HG03135 (cell line): ENCODE measurements around the gene PROX1.

ENCODE experiments used
- ATAC-seq: cut with Tn5 transposase; IDR thresholded peaks from one replicate; pipeline ENCODE4 v1.9.1; 2021; ENCODE audit warnings: mild to moderate bottlenecking, moderate library complexity; ENCODE audit not compliant: unreplicated experiment

The PROX1 gene

DNA sequence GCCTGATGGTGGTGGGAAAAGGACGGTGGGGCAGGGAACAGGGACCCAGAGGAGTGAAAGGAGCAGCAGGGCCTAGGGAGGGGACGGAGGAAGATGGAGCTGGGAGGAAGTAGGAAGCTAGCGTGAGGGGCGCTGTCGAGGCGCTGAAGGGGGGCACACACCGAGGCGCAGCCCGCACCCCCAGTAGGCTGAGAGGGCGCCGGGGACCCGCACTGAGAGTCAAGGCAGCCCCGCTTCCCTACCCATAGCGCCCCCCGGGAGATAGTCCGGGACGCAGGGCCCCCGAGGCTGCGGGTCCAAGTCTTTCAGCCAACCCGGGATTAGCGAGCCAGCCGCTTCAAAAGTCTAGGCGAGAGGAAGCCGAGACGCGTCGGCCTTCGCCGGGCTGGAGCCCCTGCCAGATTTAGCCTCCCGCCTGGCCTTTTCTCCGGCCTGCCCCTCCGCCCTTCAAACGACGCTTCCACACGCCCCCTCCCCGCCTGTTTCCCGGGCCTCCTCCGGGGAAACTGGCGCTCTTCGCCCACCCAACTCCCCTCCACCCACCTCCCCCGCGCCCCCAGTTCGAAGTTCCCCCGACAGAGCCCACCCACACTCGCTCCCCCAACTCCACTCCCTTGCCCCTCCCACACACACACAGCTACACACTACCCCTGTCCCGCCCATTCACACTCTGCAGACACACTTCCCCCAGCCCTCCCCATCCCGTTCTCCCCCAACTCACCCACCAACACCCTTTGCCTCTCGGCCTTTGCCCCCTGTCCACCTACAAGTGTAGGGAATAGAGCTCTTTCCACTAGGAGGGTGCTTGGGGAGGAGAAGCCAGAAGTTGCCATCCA is 7.8 kb upstream of the PROX1 start:
- no peak for ATAC-seq

DNA sequence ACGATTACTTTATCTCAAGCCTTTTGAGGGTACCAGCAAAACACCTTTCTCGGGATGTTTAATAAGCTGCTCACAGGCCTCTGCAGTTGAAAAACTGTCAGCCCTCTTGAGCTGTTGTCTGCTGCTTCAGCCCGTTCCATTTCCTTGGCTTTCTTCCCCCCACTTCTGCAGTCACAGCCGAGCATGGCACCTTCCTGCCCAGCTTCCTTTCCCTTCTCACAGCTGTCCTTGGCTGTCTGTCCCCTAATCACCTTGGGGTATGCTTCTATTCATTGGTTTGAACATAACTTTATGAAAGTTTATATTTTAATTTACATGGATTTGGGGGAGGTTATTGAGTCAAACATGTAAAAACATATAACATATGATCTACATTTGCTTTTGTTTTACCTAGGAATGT is 6.9 kb upstream of the PROX1 start:
- ATAC-seq = no peak

DNA sequence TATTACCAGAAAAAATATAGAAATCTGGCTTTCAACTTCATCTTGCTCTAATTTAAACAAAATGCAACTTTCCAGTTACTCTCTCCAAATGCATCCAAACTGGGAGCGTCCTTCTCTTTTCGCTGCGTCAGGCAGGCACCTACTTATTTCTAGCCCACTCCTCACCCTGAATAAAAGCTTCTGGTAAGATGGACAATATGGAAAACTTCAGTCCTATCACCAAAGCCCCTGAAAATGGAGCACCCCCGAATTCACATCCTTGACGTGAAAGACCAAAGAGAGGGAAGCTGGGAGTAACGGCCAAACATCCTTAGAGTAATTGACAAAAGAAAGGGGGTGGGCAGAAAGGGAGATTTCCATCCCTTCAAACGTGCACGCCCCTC is 5.5 kb upstream of the PROX1 start:
- no peak for ATAC-seq

DNA sequence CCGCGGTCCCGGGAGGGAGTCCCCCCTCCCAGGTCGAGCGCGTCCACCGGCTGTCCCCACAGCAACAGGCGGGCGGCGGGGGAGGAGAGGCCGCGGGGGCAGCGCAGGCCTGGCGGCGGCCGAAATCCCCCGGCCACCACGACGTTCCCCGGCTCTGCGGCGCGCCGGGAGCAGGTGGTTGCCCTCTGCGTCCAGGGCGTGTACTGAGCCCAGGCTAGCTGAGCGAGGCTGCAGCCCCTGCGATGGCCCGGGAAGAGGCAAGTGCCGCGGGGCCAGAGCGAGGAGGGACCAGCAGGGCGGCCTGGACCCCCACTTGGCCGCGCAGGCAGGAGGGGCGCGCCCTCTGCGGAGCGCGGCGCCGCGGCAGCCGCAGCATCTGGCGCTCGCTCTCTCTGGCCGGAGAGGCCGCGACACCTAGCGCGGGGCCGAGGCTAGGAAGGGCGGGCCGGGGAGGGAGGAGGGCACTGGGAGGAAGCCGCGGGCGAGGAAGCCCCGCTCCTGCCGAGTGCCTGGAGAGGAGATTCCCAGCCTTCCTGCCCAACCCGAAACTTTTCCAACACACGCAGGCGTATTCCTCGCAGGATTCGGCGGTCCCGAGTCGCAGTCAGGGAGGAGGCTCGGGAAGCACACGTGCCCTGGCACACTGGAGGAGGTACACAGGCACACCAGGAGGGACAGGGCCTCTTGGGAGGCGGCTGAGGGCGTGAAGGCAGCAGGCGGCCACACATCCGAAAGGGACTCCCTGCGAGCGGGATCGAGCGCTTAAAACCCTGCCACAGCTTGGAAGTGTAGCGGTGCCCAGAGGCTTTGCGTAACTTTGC is 4.9 kb upstream of the PROX1 start:
- no peak for ATAC-seq

DNA sequence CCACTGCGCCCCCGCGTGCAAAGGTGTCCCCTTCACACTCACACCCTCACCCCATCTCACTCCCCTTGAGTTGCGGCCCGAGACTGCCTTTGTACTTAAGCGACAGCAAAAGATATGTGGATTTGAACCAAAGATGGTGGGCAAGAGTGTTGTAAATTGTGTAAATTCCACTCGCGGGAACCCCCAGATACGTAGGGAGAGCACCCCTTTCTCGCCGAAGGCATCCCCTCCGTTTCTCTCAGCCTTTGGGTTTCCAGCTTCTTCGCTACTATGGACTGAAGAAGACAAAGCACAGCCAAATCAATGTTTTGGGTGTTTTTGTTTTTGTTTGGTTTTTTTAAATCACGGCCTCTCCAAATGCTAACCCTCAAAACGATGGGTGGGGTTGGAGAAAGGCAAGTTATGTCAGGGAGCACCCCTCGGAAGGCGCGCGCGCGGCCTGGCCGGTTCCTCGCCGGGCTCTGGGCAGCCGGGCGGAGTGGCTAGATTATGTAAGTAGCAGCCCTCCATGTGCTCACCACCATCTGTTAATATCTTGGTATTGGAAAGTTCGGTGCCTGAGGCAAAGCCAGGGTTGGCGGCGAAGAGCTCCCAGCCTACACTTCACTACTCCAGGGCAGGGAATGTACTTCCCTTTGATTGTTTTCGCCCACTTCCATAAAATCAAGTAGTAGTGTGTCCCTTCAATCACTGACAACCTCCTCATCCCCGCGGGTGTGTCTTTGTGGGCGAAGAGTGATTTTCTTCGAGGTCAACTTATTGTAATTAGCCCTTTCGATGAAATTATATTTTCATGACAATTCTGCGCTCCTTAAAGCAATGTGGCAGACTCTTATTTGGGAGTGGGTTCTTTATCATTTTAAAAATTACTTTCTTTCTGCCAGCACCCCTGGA is 4.0 kb upstream of the PROX1 start:
- no peak for ATAC-seq

DNA sequence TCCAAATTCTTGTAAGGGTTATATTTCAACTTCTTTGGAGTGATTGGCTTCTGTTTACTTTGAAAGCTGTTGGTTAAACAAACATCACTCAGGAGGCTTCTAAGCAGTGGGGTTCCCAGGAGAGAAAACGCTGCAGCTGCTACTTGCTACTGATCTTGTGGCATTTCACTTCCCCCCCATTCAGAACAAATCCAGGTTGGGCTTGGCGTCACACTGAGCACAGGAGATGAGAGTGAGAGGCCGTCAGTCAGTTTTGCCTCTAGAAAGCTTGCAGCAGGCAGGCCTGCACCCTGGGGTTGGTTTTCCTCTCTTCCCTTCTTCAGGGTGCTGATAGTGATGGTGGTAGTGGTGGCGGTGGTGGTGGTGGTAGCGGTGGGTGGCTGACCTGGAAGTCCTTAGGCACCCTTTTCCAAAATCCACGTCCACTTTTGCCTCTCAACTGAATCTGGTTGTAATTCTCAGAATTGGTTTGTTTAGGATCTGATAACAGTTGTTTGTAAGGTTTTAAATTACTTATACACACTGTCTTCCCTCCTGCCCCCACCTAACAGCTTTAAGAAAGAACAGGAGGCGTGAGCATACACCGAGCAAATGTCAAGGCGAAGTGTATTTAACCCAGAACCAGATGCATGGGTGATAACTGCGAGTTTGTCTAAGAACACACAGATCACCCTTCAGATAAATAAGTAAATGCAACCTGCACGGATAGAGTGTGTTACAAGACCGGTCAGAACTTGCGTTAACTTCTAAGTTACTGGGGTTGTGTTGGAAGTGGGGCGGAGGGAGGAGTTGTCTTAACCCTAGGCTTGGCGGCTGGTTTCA is 3.2 kb upstream of the PROX1 start:
- ATAC-seq = no peak

DNA sequence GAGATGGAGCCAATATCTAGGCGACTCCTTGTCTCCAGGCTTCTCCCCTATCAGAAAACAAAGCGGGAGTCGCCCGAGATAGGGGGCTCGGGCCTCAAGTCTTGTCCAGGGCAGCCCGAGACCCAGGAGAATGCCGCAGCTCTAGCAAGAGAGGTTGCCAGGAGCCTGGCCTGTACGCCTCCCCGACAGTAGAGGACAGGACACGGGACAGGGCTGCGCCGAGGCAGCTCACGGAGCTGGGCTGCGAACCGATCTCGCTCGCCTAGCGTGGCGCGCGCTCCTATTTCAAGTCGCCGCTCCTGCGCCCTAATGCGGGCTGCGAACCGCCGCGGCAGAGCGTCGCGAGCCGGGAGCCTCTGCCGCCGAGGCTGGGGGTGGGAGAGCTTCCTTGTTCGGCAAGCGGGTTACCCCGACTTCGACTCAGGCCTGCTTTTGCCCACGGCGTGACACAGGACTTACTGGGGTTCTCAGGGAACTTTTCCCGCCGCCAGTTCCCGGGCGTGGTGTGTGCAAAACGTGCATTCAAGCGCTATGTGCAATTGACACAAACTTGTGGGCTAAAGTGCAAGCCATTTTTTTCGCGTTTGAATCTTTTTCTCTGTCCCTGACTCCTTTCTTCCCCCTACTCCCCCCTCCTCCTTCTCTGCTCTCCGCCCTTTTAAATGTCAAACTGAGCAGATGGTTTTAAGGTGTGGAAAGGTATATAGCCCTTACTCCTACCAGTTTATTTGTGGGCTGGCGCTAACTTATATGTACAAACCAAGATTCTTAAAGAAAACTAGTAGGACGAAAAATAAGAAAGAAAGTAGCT is 2.4 kb upstream of the PROX1 start:
- no peak for ATAC-seq

DNA sequence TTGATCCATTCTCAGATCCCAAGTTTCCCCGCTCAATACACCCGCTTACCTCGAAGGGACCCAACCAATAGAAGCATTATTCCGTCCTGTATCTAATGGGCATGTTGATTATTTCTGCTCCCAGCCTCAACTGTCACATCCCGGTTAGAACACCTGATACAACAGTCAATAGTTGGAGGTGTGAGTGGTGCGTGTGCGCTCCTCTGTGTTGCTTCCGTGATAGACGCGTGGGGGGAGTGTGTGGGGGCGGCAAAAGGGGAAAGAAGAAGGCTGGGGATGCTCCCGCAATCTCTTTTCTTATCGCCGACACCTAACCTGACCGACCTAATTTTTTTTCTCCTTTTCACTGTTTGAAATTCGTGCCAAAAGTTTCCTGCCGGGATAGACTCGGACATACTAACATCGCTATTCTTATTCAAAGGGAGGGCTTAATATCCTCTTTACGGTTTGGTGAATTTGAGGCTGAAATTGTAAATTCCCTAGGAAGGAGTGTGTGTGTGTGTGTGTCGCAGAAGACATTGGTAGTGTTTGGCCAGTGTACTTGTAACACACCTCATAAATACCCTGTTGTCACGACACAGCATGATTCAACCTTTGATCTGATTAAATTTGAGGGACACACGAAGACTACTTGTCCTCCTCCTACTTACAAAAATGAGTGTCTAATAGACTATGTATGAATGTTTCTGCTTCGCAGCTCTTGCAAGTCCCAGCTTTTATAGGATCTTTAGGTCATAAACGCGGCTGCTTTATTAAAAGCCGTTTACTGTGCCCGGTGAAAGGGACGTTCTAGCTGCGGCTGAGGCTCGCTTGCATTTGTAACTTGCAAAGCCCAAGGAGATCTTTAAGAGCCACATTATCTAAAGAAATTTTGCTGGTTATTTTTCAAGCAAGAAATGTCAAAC is 1.5 kb upstream of the PROX1 start:
- no peak for ATAC-seq

GRCh38 chr1:213986925-213987250 is 885 bp upstream of the PROX1 start:
- no peak for ATAC-seq

DNA sequence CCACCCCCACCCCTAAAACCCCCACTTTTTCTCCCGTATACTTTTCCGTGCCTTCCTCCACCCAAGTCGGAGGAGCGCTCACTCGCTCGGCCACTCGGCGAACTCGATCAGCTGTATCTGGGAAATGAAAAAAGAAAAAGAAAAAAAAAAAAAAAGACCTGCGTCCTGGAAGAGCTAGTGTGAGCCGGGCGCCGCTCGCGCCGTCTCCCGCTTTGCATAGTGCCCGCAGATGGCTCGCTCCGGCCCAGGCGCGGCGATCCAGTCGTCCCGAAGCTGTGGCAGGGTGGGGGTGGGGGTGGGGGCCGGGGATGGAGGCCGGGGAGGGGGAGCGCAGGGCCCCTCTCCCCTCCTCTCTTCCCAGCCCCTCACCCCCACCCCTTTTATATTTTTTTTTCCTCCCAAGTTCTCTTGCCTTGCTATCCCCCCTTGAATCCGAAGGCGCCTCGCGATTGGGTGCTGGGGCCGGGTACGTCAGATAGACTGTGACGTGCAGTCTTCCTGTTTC is 299 bp upstream of the PROX1 start:
- ATAC-seq = no peak

- no peak for ATAC-seq
Observed at GRCh38 chr1:213988507-213989001, 781 bp downstream of the PROX1 start.

DNA sequence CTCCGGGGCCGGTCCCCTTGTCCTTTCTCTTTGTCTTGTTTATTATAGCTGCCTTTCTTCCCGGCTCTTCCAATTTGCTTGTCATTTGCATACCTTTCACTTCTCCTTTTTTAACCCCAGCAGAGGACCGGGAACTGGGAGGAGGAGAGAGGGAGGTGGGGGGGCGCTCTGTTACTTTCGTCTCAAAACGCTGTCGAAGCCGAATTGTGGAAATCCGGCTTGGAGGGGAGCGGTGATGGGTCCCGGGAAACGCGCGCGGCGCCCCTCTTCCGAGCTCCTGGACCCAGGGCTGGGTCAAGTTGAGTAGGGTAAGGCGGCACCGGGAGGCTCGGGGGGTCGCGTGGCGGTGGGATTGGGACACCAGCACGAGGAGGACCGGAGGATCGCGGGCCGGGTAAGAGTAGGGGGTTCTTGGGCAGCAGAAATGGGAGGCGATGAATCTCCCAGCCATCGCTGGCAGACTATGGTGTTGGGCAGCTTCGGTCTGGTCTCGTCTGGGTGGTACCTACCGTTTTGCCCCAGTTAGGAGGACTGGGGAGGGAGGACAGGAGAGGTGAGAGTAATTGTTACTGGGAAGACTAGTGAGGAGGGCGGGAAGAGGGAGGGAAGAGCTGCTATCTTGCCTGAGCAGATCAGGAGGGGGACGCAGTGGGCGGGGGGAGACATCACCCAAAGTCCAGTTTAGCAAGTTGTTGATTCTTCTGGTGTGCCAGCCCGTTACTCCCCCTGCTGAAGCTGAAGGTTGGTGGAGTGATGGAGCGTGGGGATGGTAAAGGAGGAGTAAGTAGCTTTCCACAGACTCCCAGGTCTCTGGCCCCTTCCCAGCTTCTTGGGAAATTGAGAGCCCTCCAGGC is 1.5 kb downstream of the PROX1 start:
- no peak for ATAC-seq

DNA sequence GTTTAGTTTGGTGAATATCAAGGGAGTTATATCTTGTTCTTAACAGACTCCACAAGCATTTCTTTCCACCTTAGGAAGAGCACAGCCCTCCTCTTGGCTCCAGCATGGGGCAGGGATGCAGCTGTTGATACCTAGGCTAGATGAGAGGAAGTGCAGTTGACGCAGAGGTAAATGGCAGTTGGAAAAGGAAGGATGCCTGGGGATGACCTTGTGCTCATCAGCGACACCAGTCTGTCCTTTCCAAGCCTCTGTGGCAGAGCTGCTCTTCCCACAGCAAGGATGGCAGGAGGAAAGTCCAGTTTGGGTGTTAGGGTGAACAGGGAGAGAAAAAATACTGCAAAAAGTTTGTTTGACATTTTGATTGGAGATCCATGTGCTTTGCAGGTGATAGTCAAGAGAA is 6.2 kb downstream of the PROX1 start:
- no peak for ATAC-seq

- ATAC-seq = no peak
Observed at GRCh38 chr1:213994888-213995287, 7.1 kb downstream of the PROX1 start.

DNA sequence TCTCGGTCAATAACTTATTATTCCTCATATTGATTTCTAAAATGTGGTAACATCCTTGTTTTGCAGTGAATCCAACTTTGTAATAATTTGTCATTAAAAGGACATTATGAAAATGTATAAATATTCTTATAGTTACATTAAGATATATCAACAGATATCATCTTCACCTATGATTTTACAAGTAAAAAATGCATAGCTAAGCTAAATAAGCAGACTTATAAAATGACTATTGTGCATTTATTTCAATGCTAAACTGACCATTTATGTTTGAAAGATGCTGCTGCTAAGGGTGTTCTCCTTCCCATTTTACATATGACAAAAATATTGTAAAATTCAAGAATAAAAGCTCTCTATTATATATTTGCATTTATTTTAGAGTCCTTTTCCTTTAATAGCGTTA is 7.8 kb downstream of the PROX1 start:
- no peak for ATAC-seq

DNA sequence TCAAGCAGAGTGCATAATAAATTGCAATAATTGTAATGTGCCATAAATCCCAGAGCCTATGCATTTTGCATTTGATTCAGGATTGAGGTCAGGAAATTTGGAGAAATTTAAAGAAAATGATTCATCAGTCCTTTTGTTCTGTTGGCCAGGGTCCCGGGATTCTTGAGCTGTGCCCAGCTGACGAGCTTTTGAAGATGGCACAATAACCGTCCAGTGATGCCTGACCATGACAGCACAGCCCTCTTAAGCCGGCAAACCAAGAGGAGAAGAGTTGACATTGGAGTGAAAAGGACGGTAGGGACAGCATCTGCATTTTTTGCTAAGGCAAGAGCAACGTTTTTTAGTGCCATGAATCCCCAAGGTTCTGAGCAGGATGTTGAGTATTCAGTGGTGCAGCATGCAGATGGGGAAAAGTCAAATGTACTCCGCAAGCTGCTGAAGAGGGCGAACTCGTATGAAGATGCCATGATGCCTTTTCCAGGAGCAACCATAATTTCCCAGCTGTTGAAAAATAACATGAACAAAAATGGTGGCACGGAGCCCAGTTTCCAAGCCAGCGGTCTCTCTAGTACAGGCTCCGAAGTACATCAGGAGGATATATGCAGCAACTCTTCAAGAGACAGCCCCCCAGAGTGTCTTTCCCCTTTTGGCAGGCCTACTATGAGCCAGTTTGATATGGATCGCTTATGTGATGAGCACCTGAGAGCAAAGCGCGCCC is 8.7 kb downstream of the PROX1 start:
- ATAC-seq = no peak
